Endometrium (tissue), 2 donors: ENCODE results near the gene HMCN2.
"Not testable (repeated sequence)": the region's sequence is repeated elsewhere in the genome, so short reads cannot be mapped to it uniquely, and the experiment has no call there.

Source experiments
- FAIRE-seq: peaks from 2 replicates; lab custom pipeline; 2012; peaks lifted over from hg19 to GRCh38; lab: Jason Lieb, UNC
- donor health status: control.
- donor health status: control.

HMCN2 gene

DNA sequence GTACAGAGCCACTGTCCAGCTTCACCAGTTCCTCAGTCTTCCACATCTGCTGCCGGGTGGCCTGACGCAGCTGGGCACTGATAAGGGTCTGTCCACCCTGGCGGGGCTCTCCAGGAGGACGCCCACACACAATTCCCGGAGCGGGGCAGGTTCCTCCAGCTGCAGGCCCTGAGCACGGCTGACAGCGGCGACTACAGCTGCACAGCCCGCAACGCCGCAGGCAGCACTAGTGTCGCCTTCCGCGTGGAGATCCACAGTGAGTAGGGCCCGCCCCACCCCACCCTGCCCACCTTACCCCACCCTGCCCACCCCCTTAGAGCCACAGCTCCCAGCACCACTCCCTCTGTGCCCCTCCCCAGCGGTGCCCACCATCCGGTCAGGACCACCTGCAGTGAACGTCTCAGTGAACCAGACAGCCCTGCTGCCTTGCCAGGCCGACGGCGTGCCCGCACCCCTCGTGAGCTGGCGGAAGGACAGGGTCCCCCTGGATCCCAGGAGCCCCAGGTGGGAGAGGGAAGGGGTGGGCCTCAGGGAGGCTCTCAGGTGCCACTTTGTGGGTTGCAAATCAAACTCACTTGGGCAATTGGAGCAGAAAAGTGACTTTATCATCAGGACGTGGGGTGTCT is 130.4 kb downstream of the HMCN2 start:
- FAIRE-seq: no peak

DNA sequence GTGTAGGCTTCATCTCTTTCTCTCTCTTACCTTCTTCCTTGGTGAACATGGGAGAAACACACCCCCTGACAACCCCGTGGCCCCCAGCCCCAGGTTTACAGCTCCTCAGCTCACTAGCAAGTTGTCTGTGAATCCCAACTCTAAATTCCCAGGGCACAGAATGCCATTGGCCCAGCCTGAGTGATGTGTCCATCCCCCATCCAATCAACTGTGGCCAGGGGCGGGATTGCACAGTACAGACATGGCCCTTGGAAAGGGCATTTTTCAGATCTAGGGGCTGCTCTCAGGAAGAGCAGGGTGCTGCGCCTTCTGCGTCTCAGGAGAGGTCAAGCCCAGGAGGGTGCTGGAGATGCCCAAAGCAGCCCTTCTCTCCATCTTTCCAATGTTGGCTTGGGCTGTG is 131.0 kb downstream of the HMCN2 start:
- FAIRE-seq: no peak

DNA sequence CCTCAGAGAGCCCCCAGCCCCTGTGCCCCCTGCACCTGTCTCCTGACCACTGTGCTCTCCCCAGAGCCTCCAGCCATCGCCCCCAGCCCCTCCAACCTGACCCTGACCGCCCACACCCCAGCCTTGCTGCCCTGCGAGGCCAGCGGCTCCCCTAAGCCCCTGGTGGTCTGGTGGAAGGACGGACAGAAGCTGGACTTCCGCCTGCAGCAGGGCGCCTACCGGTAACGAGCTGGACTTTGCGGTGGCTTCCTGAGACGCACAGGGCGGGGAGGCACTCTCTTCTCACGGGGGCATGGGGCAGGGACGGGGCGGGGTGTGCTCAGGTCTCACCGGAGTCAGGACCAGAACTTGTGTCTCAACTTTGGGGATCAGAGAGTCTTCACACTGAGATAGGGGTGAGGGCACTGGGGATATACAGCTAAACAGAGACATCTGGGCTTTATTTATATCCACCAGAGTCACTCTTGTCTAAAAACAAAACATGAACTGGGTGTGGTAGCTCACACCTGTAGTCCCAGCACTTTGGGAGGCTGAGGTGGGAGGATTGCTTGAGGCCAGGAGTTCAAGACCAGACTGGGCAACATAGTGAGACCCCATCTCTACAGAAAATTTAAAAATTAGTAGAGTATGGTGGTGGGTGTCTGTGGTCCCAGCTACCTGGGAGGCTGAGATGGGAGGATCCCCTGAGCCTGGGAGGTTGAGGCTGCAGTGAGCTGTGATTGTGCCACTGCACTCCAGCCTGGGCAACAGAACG is 133.1 kb downstream of the HMCN2 start:
- FAIRE-seq: no peak

DNA sequence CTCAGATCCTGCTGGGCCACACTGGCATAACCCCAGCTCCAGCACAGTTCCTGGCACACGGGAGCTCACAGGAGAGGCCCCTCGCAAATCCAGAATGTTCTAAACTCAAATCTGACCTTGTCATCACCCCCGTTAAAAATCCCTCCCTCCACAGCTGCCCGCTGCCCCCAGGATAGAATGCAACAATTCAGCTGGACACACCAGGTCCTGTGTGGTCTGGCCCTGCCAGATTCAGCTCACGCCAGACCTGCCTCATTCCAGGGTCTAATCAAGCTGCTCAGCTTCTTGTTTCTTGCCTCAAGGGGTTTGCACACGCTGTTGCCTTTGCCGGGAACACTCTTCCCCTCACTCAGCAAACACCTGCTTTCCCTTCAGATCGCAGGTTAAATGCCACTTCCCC is 134.2 kb downstream of the HMCN2 start:
- FAIRE-seq: no peak

DNA sequence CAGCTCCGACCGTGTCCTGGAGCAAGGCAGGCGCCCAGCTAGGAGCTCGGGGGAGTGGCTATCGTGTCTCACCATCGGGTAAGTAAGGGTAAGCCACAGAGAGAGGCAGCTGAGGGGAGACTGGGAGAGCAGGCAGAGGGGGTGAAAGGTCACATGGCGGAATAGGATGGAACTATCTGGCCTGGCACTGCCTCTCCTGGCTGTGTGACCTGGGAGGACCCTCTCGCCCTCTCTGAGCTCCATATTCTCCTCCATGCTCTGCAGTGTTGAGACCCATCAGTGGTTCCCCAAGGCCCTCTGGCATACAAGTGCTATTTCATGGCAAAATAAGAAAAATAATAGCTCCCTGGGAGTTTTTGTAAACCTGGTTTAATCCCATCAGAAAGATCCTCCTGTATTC is 135.3 kb downstream of the HMCN2 start:
- FAIRE-seq: no peak

DNA sequence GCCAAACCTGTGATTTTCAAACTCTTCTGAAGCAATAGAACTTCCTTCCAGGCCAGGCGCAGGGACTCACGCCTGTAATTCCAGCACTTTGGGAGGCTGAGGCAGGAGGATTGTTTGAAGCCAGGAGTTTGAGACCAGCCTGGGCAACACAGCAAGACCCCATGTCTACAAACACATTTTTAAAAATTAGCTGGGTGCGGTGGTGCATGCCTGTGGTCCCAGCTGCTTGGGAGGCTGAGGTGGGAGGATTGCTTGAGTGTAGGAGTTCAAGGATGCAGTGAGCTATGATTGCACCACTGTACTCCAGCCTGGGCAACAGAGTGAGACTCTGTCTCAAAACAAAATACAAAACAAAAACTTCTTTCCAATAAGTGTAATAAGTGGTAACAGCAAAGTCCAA is 136.2 kb downstream of the HMCN2 start:
- not testable (repeated sequence) for FAIRE-seq

DNA sequence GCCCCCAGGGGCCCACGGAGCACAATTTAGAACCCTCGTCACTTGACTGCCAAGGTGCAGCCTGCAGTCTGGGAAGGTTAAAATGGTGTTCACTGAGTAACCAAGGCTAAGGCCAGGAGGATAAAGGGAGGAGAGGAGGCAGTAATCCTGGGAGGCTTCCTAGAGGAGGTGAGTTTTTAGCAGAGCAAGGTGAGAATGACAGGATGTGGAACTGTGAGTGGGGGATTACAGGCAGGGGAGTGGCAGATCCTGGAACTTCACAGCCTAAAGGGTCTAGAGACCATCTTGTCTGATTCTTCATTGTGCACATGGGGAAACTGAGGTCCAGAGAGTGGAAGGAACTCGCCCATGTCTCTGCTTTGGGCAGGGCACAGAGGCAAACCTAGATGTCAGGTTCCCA is 136.7 kb downstream of the HMCN2 start:
- FAIRE-seq: no peak

DNA sequence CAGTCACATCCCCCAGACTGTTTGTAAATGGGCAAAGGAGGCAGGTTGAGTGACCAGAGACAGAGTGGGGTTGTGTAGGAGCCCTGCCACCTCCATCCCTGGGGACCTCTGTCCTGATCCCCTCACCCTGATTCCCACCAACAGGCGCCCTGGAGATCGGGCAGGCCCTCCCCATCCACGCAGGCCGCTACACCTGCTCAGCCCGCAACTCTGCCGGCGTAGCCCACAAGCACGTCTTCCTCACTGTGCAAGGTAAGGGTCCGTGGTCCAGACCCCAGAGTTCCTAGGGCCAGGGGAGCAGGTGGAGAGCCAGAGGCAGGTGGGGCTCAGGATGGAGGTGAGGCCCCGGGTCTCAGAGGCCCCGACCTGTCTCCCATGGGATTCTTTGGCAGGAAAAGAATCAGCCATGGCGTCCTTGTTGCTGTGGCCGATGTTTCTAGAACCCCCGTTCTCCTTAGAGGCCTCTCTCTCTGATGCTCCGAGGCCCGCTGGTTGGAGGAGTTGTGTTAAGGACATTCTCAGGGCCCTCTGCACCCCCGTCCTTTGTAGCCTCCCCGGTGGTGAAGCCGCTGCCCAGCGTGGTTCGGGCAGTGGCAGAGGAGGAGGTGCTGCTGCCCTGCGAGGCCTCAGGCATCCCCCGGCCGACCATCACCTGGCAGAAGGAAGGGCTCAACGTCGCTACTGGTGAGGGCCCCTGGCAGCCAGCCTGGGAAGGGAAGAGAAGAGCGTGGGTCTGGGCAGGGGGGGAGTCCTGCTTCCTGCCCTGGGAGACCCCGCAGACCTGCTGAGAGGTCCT is 137.3 kb downstream of the HMCN2 start:
- FAIRE-seq: no peak

DNA sequence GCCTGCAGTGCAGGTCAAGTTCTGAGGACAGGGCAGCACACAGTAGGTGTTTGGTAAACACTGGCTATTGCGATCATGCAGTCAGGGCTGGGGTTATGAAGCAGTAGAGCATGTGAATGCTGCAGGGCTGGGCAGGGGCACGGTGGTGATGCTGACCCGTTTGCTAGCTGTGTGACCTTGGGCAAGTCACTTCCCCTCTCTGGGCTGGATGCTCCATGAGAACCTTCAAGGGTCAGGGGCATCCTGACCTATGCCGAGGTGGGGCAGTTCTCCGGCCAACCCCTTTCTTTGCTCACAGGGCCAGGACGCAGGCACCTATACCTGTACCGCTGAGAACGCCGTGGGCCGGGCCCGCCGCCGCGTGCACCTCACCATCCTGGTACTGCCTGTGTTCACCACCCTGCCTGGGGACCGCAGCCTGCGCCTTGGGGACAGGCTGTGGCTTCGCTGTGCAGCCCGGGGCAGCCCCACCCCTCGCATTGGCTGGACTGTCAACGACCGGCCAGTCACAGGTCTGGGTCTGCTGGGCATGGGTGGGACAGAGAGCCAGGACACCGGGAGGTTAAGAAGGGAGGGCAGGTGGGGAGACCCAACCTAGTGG is 140.2 kb downstream of the HMCN2 start:
- no peak for FAIRE-seq

DNA sequence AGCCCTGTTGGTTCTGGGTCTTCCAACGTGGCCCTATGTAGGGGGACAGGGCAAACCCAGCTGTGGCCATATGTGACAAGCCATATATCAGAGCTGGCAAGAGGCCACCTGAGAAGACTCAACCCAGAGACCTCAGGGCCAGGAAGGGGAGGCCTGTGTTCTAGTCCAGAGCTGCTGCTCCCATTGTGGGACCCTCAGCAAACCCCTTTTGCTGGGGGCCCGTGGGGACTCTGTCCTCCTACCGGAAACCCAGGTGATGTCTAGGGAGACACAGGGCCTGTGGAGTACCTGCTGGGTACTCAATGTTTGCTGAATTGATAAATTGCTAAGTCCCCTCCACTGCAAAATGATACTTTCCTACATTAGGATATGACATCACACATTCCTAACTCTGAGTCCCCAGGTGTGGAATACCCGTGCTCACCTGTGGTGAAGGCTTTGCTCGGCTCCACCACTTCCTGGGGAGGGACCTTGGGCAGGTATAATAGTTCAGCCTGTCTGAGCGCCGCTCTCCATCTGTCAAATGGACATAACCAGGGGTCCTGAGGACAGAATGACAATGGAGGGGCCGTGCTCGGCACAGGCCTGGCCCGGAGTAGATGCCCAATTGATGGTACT is 140.8 kb downstream of the HMCN2 start:
- no peak for FAIRE-seq

DNA sequence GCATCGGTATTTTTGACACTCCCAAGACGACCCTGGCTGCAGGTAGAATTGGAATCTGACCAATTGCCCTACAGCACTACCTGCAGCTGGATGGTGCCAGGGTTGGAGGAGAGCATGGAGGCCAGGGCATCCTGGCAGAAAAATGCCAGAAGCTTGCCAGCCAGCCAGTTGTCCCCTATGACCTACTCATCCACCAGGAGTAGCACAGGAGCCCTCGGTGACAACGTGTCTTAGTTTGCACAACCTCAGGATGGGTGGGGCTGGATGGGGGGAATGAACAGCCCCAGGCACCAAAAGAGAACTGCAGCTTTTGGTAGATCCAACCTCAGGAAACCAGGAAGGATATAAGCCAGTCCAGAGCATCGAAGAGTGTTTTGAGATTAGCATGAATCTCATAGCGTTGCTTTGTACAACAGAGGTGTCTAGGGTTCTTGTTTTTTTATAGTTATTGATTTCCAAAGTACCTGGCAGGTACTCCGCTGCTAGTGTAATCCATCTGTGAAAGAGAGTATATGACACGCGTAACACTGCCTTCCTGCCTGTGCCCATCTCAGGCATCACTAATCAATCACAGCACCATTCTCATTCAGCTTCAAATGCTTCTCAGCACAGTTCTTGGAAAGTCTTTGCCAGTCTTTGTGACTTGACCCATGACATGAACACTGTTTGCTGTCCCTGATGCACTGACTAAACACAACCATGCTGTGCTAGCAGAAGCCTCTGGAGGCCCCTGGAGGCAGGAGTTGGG is 142.5 kb downstream of the HMCN2 start:
- no peak for FAIRE-seq

DNA sequence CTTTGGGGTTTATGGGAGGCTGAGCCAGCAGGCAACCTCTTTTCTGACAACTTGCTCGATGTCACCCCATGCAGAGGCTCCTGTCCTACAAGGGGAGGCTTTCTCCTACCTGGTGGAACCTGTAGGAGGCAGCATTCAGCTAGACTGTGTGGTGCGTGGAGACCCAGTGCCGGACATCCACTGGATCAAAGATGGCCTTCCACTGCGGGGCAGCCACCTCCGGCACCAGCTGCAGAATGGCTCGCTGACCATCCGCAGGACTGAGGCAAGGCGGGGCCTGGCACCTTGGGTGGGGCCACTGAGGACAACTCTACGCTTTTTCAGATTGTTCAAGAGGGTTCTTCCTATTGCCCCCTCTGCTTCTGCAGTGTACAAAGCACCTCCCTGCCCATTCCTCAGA is 143.1 kb downstream of the HMCN2 start:
- no peak for FAIRE-seq

DNA sequence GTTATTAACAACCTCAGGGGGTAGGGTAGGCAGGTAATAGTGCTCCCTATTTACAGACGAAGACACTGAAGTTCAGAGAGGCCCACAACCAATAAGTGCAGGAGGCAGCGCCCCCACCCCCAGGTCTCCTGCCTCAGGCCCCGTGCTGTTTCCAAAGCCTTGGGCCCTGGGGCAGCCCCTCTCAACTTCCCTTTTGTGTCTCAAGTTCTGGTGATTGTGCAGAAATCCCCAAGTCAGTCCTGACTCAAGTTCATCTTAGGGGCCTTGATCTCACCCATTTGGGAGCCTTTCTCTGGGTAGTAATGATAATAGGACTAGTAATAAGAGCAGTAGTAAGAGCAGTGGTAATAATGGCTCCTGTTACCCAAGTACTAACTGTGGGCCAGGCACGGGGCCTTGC is 143.7 kb downstream of the HMCN2 start:
- FAIRE-seq: no peak

DNA sequence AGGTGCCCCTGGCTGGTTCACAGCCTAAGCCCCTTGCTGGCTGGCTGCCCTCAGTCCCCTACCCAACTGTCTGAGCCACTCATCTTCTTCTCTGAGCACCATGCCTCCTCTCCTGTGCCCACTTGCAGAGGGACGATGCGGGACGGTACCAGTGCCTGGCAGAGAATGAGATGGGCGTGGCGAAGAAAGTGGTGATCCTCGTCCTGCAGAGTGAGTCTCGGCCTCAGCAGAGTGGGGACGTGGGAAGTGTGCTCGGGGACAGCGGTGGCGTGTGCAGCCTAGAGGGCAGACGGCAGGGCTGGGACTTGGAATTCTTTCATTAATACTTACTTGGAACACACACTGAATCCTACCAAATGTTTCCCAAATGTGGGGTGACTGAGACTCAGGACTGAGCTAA is 144.9 kb downstream of the HMCN2 start:
- FAIRE-seq: no peak

DNA sequence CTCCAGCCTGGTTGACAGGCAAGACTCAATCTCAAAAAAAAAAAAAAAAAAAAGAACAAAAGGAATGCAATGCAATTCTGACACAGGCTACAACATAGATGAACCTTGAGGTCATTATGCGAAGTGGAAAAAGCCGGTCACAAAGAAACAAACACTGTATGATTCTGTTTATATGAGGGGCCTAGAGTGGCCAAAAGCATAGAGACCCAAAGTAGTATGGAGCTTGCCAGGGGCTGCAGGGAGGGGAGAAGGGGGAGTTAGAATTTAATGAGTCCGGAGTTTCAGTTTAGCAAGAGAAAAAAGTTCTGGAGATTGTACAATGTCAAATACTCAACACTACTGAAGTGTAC is 146.0 kb downstream of the HMCN2 start:
- no peak for FAIRE-seq

DNA sequence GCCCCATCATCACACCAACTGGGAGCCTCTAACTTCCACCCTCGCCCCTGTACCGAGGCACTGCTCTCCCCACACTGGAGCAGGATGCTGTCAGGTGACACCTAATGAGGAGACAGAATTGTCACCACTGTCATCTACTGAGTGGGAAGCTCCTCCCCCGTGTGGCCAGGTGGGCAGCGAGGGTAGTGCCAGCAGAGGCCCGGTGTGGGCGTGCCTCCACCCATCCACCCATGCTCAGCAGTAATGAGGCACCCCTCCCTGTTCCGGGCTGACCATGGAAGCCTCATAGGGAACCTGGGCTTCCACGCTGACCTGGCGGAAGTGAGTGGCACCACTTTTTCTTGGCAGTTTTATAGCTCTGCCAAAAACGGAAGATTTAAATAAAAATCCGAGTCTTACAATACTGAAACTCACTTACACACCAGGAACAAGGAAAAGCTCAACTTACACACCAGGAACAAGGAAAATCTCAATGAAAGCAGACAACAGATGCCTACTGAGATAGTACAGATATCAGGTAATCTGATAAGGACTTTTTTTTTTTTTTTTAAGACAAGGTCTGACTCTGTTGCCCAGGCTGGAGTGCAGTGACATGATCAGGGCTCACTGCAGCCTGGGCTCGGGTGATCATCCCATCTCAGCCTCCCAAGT is 148.6 kb downstream of the HMCN2 start:
- no peak for FAIRE-seq

DNA sequence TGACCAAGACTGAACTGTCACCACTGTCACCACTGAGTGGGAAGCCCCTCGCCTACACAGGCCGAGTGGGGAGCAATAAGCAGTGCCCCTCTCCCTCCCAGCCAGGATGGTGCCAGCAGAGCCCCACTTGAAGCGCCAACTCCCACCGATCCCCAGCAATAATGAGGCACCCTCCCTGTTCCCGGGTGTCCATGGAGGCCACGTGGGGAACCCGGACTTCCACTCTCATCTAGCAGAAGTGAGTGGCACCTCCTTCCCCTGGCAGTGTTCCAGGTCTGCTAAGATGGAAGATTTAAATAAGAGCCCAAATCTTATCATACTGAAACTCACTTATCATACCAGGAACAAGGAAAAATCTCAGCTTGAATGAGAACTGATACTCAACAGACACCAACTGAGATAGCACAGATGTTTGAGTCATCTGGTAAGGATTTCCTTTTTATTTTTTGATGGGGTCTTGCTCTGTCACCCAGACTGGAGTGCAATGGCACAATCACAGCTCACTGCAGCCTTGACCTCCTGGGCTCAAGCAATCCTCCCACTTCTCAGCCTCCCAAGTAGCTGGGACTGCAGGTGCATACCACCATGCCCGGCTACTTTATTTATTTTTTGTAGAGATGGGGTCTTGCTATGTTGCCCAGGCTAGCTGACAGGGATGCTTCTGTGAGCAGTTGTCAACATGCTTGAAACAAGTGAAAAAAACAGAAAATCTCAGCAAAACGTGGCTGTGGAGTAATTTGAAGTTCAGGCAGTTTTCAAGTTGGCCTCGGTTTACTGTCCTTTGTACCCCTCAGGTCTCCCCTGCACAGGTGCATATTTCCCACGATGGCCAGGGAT is 149.6 kb downstream of the HMCN2 start:
- FAIRE-seq: no peak

DNA sequence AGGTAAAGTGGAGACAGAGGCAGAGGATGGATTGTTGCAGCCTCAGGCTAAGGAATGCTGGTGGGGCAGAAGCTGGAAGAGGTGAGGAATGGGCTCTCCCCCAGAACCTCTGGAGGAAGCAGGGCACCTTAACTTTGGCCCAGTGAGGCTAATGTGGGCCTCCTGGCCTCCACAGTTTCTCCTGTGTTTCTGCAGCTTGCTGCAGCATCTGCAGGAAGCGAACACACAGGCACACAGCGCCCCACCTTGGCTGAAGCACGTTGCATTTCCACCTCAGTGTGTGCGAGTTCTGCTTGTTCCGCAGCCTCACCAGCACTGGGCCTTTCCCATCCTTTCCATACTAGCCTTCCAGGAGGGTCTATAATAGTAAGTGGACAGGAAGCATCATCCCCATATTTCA is 152.0 kb downstream of the HMCN2 start:
- FAIRE-seq: no peak

DNA sequence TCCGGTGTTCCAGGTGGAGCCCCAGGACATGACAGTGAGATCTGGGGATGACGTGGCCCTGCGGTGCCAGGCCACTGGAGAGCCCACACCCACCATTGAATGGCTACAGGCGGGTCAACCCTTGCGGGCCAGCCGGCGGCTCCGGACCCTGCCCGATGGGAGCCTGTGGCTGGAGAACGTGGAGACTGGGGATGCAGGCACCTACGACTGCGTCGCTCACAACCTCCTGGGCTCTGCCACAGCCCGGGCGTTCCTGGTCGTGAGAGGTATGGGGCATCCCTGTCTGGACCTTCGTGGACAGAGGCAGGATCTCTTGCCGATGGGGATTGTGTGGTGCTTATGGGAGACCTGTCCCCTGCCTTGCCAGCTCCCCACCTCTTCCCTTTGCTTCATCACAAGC is 153.2 kb downstream of the HMCN2 start:
- no peak for FAIRE-seq

DNA sequence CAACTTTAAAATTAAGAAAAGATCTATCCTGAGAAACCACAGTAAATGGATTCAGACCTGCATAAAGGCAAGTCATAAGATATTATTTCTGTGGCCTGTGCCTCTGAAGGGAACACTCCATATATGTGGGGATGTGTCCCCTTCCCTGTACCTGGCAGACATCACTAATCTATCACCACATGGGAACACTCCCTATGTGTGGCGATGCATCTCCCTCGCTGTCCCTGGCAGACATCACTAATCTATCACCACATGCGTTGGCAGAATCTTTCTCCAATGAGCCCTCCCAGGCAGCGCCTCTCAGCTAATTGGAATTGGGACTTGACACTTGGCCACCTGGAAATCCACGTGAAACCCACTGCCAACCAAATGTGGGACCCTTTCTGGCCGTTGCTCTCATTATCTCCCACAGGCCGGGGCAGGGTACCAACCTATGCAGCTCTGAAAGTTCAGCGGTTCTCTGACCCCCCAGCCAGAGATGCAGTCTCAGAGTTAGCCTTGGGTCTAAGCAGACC is 154.0 kb downstream of the HMCN2 start:
- no peak for FAIRE-seq
